Activated CD4-positive, alpha-beta T cell treated with anti-CD3 and anti-CD28 coated beads for 36 hours (primary cell): ENCODE results near the gene VCAN. TPM values are rescaled to one million over a fixed set of nuclear protein-coding genes. Genes with fewer than 3 reads are reported as not detected.

Experiments used
- total RNA-seq, 2 experiments: library from RNA; stranded (reverse); gene quantifications; one replicate each; pipeline ENCODE4 v1.2.3, GENCODE V29; 2021

The VCAN gene
- total RNA-seq, 2 experiments from 2014 or later = not detected

Other genes starting within 250 kb of the VCAN start
- not detected for gene HAPLN1, start 249.1 kb downstream of the VCAN start, total RNA-seq